ENCODE results near the gene POLR2J3.
"Not testable (repeated sequence)": the region's sequence is repeated elsewhere in the genome, so short reads cannot be mapped to it uniquely, and the experiment has no call there.

POLR2J3 gene

DNA sequence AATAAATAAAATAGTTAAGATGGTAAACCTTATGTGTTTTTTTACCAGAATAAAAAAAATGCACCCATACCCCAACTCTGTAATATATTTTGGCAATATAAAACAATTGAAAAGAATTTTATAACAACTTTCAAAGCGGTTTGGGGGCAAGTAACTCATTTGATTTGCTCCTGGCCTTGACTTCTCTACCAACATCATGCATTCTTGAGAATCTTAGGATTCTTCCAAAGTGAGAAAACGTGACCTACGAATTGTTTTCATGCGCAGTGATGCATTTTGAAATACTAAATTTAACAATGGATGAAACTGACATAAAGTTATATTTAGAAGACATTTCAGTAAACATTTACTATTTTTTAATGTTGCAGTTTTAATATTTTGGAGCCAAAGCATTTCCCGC is 51.6 kb downstream of the POLR2J3 start:
- H3K27me3 ChIP-seq (replicated peaks); H3K4me3 ChIP-seq (ENCODE audit: low read depth, low read length); H3K27ac ChIP-seq; in situ Hi-C loops (cut with HindIII; ENCODE audit: low pct_ligation_motif_present, low sequenced_read_pairs); DNase-seq; H3K36me3 ChIP-seq (replicated peaks): not testable (repeated sequence)

DNA sequence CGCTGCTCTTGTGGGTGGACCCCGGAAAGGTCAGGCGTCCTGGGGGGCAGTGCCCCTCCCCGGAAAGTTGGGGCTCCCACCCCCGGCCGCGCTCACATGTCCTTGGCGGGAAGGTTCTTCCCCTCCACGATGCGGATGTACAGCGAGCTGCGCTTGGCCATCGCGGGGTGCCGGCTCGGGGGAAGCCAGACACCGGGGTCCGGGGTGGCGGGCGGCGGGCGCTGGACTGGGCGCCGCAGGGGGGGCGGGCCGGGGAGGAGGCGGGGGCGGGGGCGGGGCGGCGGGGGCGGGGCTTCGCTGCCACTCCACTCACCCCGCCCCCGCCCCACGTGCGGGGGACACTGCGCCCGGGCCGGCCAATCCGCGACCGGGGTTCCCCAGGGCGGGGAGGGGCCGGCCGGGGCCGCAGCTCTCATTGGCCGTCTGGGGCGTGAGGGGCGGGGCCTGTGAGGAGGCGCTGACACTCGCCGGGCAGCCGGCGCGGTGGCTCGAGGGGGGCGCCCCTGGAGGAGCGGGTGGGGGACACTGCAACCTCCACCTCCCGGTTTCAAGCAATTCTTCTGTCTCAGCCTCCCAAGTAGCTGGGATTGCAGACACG is 54.7 kb downstream of the POLR2J3 start, which contains the start of gene RASA4B:
RASA4B (minus strand) TSS at position 228 of the 598 bp plus-strand sequence; CDS start at position 161, 67 bp downstream.
- H3K36me3 ChIP-seq (replicated peaks); in situ Hi-C loops (cut with HindIII; ENCODE audit: low pct_ligation_motif_present, low sequenced_read_pairs); H3K4me3 ChIP-seq (ENCODE audit: low read depth, low read length); H3K27me3 ChIP-seq (replicated peaks); H3K27ac ChIP-seq; DNase-seq: not testable (repeated sequence)
